K562 (cell line): ENCODE measurements around the gene SETD3. TPM values are rescaled to one million over a fixed set of nuclear protein-coding genes. Genes with fewer than 3 reads are reported as not detected.

Experiments used
- ATAC-seq: fragments of 200-7000 bp; cut with Tn5 transposase; 3 replicates; pipeline ENCODE4 v1.9.1; 2020; ENCODE audit warnings: moderate library complexity
- BruUV-seq: library from RNA; stranded (reverse); fragments of 400-500 nt; replicated peaks from 2 replicates; lab custom pipeline; 2021; lab: Mats Ljungman, UMichigan
- CTCF ChIA-PET: fragments of 300-600 bp; formaldehyde crosslinking; extraction: SDS; loops from one replicate; lab custom pipeline; 2021; ENCODE audit warnings: low intra/inter-chr PET ratio; lab: Yijun Ruan, JAX
- POLR2A ChIA-PET: fragments of 300-600, 350-650 bp; sonication (Branson Sonifier 250); formaldehyde crosslinking; extraction: SDS; loops from one replicate; lab custom pipeline; 2021; ENCODE audit warnings: antibody characterized with exemption, inconsistent platforms; lab: Yijun Ruan, JAX
- DNase-seq, 4 experiments: peaks; one replicate each; pipeline versions ENCODE4 v3.0.0 to v3.0.0-alpha.2; 2011 to 2018; ENCODE audit warnings: low spot score in 3 of 4, mixed read lengths in 3 of 4; ENCODE audit errors: extremely low read depth in 1 of 4
- FAIRE-seq: peaks from 2 replicates; lab custom pipeline; 2011; peaks lifted over from hg19 to GRCh38; lab: Jason Lieb, UNC
- H2AFZ ChIP-seq: 2 replicates; pipeline ENCODE4 v1.6.0; 2011; ENCODE audit warnings: low read depth, low read length, control low read depth, inconsistent platforms
- H3K27ac ChIP-seq: fragments of 200-600 bp; 3 replicates; pipeline ENCODE4 v1.8.0; 2011; ENCODE audit warnings: low read depth, mild to moderate bottlenecking, control low read depth, inconsistent platforms, low read length, moderate library complexity, mixed read lengths; ENCODE audit errors: extremely low read depth
- H3K27me3 ChIP-seq, 2 experiments: fragments of 300-600 bp in 1 of 2; 2 replicates in 1 of 2; 3 replicates in 1 of 2; pipeline versions ENCODE4 v1.6.0 to v1.8.0; 2011; ENCODE audit warnings: inconsistent platforms in 2 of 2, low read length in 2 of 2, mild to moderate bottlenecking in 1 of 2, mixed read lengths in 1 of 2, moderate library complexity in 1 of 2; ENCODE audit not compliant: control insufficient read depth in 2 of 2, insufficient read depth in 2 of 2
- H3K36me3 ChIP-seq: fragments of 300-600 bp; 3 replicates; pipeline ENCODE4 v1.8.0; 2011; ENCODE audit warnings: mild to moderate bottlenecking, low read length, inconsistent platforms; ENCODE audit not compliant: control insufficient read depth, insufficient read depth
- H3K4me1 ChIP-seq, 2 experiments: fragments of 200-600 bp in 1 of 2; replicated peaks in 1 of 2; 2 replicates in 1 of 2; 3 replicates in 1 of 2; pipeline versions ENCODE4 v1.5.1 to v1.8.0; 2011; ENCODE audit warnings: inconsistent platforms in 2 of 2, low read length in 2 of 2, mild to moderate bottlenecking in 1 of 2, mixed read lengths in 1 of 2, moderate library complexity in 1 of 2; ENCODE audit not compliant: control insufficient read depth in 2 of 2, insufficient read depth in 2 of 2
- H3K4me2 ChIP-seq: 2 replicates; pipeline ENCODE4 v1.6.1; 2011; ENCODE audit warnings: low read length, control low read depth, inconsistent platforms, mixed read lengths; ENCODE audit not compliant: insufficient read depth
- H3K4me3 ChIP-seq: fragments of 200-600 bp; sonication (generic), shearing (Covaris generic); 2 replicates; pipeline ENCODE4 v1.5.1; 2016; ENCODE audit warnings: control low read depth, inconsistent platforms
- H3K79me2 ChIP-seq: fragments of 200-600 bp; 3 replicates; pipeline ENCODE4 v1.8.0; 2011; ENCODE audit warnings: low read length, inconsistent platforms; ENCODE audit not compliant: control insufficient read depth, insufficient read depth
- H3K9ac ChIP-seq, 2 experiments: 2 replicates each; pipeline versions ENCODE4 v1.6.0 to v1.6.1; 2011; ENCODE audit warnings: low read depth in 2 of 2, low read length in 2 of 2, control low read depth in 1 of 2, inconsistent platforms in 1 of 2, mild to moderate bottlenecking in 1 of 2, mixed read lengths in 1 of 2; ENCODE audit not compliant: insufficient read depth in 1 of 2
- H3K9me1 ChIP-seq: one replicate; pipeline ENCODE4 v1.6.0; 2011; ENCODE audit warnings: inconsistent platforms, mild to moderate bottlenecking, low read length, moderate library complexity; ENCODE audit not compliant: control insufficient read depth, insufficient read depth
- H3K9me3 ChIP-seq: replicated peaks from 2 replicates; pipeline ENCODE4 v1.5.1; 2011; ENCODE audit warnings: low read depth, low read length, inconsistent platforms; ENCODE audit not compliant: control insufficient read depth, insufficient read depth
- H4K20me1 ChIP-seq: replicated peaks from 2 replicates; pipeline ENCODE4 v1.6.1; 2011; ENCODE audit warnings: low read length, inconsistent platforms, mixed read lengths; ENCODE audit not compliant: control insufficient read depth, insufficient read depth
- GABPA ChIP-seq: fragments of 200-800 bp; sonication (Bioruptor generic); conservative IDR thresholded peaks from 2 replicates; pipeline ENCODE4 v1.6.1; 2016; ENCODE audit warnings: low read depth, missing genetic modification characterization, missing compliant biosample characterization
- KHSRP ChIP-seq: fragments of 450-650 bp; IDR thresholded peaks from 2 replicates; pipeline ENCODE4 v1.6.1; 2017
- SREBF1 ChIP-seq: fragments of 150-350 bp; IDR thresholded peaks from 2 replicates; pipeline ENCODE4 v1.6.1; 2014; ENCODE audit warnings: antibody characterized with exemption, low read depth, low read length, borderline replicate concordance
- ZNF347 ChIP-seq: fragments of 450-650 bp; formaldehyde crosslinking; IDR thresholded peaks from 2 replicates; pipeline ENCODE4 v1.4.0; 2020; ENCODE audit warnings: low read depth, mild to moderate bottlenecking, moderate library complexity
- ZNF449 ChIP-seq: fragments of 250-450 bp; sonication (Bioruptor Pico); IDR thresholded peaks from 2 replicates; pipeline ENCODE4 v1.8.0; 2022; ENCODE audit warnings: moderate library complexity, mild to moderate bottlenecking, inconsistent platforms
- ZNF561 ChIP-seq: fragments of 450-650 bp; formaldehyde crosslinking; conservative IDR thresholded peaks from 2 replicates; pipeline ENCODE4 v1.4.0; 2020; ENCODE audit warnings: mild to moderate bottlenecking, moderate library complexity
- WGBS: fragments of 100-300 bp; shearing (Covaris generic); methylation state at CpG from one replicate; pipeline ENCODE4 v1.1.6; 2016; ENCODE audit warnings: low coverage, mixed read lengths; ENCODE audit not compliant: insufficient coverage; ENCODE audit errors: missing lambda C conversion rate; 5-methylcytosine and 5-hydroxymethylcytosine counted together
- in situ Hi-C: fragments of 300-500 bp; cut with MboI; formaldehyde crosslinking; loops from 4 replicates; pipeline ENCODE4 v1.15.0; 2018; ENCODE audit warnings: inconsistent platforms, mixed read lengths
- intact Hi-C: fragments of 100-400 bp; cut with micrococcal nuclease; formaldehyde crosslinking; loops from 2 replicates; pipeline ENCODE4 v1.14.2; 2022
- polyA plus RNA-seq, 8 experiments: library from polyadenylated mRNA; depleted of rRNA in 4 of 8; stranded (reverse) in 5 of 8; unstranded in 3 of 8; fragments of >200 nt; fragmentation: Nextera tagmentation in 2 of 8; fragmentation: Illumina TruSeq in 1 of 8; extraction: Ambion mirVana in 2 of 8; extraction: Trizol in 1 of 8; gene quantifications; 2 replicates each; pipeline versions ENCODE4 v1.2.1 to v1.2.3, GENCODE V29; 2011 to 2014; ENCODE audit warnings: inconsistent platforms in 1 of 8, missing spikeins in 1 of 8
- total RNA-seq, 7 experiments: library from RNA; depleted of rRNA in 6 of 7; stranded (reverse); fragments of >200 nt in 6 of 7; fragmentation: Illumina TruSeq in 2 of 7; extraction: Trizol in 2 of 7; gene quantifications; 2 replicates each; pipeline versions ENCODE4 v1.2.1 to v1.2.3, GENCODE V29; 2011 to 2021; ENCODE audit warnings: low replicate concordance in 1 of 7

Gene SETD3
- total and polyA plus RNA-seq, 9 of the 15 experiments (the other 6 are each of a cell fraction or from before 2014, with no cell fraction given): 8.5 to 35.9 (median 26.5) TPM

GRCh38 chr14:99382781-99383471 lies 97.7 kb downstream of the SETD3 start:
- in situ Hi-C loops: loop anchor here (25.0 kb wide), 1 partner anchor 504 kb away; no protein-coding TSS in a partner anchor
- no peak overlapping the region for H3K27ac ChIP-seq
- no peak for DNase-seq
- TF ChIP-seq ZNF561 (CRISPR knock-in tag) (no peak), GABPA (tag) (no peak), KHSRP (no peak), SREBF1 (no peak), ZNF449 (no peak), ZNF347 (CRISPR knock-in tag) (no peak)
- peaks cover 17 to 78% of the 10 kb centered on the region in 2 experiments for H3K27me3 ChIP-seq
- H3K36me3 ChIP-seq: no peaks in the 10 kb centered on the region
- H3K4me2 ChIP-seq: no peak overlapping the region
- no peaks in the 10 kb centered on the region for H3K9me1 ChIP-seq
- H4K20me1 ChIP-seq: no peaks in the 10 kb centered on the region; the same call in 1 of the 2 replicates
- POLR2A ChIA-PET: interaction anchor here (1.1 kb wide), 1 partner anchor 38 kb away, joined by 3 read pairs; no protein-coding TSS in a partner anchor
- no peak for FAIRE-seq
- no peak for ATAC-seq
- H3K9ac ChIP-seq: no peak overlapping the region
- 4% methylated on average over 14 of the region's 18 CpGs for WGBS
- no TSS peak for BruUV-seq
- intact Hi-C loops: loop anchor here (10.0 kb wide), 1 partner anchor 242 kb away; no protein-coding TSS in a partner anchor
- no peak overlapping the region for H2AFZ ChIP-seq
- no peak overlapping the region for H3K4me3 ChIP-seq
- CTCF ChIA-PET: no interaction called here
- H3K79me2 ChIP-seq: no peaks in the 10 kb centered on the region
- H3K4me1 ChIP-seq: no peaks in the 10 kb centered on the region; a peak in 1 of 5 replicates
- no peaks in the 10 kb centered on the region for H3K9me3 ChIP-seq
